HepG2 (cell line): ENCODE results near the gene COX4I2. TPM values are rescaled to one million over a fixed set of nuclear protein-coding genes. Genes with fewer than 3 reads are reported as not detected.
A peak's percentile ranks its signal among the peaks of the same experiment; 100 is the strongest.

Experiments
- ATAC-seq: fragments of 200-7000 bp; cut with Tn5 transposase; 3 replicates; pipeline ENCODE4 v1.9.1; 2020; ENCODE audit warnings: mild to moderate bottlenecking, moderate library complexity
- BruUV-seq: library from RNA; stranded (reverse); fragments of 400-500 nt; replicated peaks from 2 replicates; lab custom pipeline; 2021; lab: Mats Ljungman, UMichigan
- CTCF ChIA-PET: fragments of 300-600 bp; formaldehyde crosslinking; extraction: SDS; loops from one replicate; lab custom pipeline; 2021; ENCODE audit warnings: low total read pairs, inconsistent platforms, low intra/inter-chr PET ratio; lab: Yijun Ruan, JAX
- POLR2A ChIA-PET: fragments of 350-600 bp; sonication (Branson Sonifier 250); formaldehyde crosslinking; loops from one replicate; lab custom pipeline; 2020; ENCODE audit warnings: antibody characterized with exemption, inconsistent platforms; lab: Yijun Ruan, JAX
- DNase-seq: peaks from one replicate; pipeline ENCODE4 v3.0.0-alpha.2; 2015; ENCODE audit warnings: low spot score
- FAIRE-seq: peaks from 3 replicates; lab custom pipeline; 2011; peaks lifted over from hg19 to GRCh38; lab: Jason Lieb, UNC
- H2AFZ ChIP-seq: one replicate; pipeline ENCODE4 v1.6.1; 2011; ENCODE audit warnings: low read length, inconsistent platforms
- H3K27ac ChIP-seq: fragments of 300-600 bp; 3 replicates; pipeline ENCODE4 v1.8.0; 2011; ENCODE audit warnings: mixed run types, mild to moderate bottlenecking, mixed read lengths, low read length, inconsistent platforms; ENCODE audit not compliant: insufficient read depth; ENCODE audit errors: extremely low read length
- H3K27me3 ChIP-seq, 2 experiments: fragments of 200-600 bp in 1 of 2; 2 replicates in 1 of 2; 3 replicates in 1 of 2; pipeline versions ENCODE4 v1.6.0 to v1.8.0; 2011; ENCODE audit warnings: low read length in 2 of 2, mild to moderate bottlenecking in 2 of 2, moderate library complexity in 2 of 2, inconsistent platforms in 1 of 2; ENCODE audit not compliant: insufficient read depth in 2 of 2, control insufficient read depth in 1 of 2
- H3K36me3 ChIP-seq, 2 experiments: fragments of 200-600 bp in 1 of 2; replicated peaks in 1 of 2; 2 replicates in 1 of 2; 3 replicates in 1 of 2; pipeline versions ENCODE4 v1.5.1 to v1.8.0; 2011; ENCODE audit warnings: low read length in 2 of 2, inconsistent platforms in 1 of 2; ENCODE audit not compliant: insufficient read depth in 2 of 2, control insufficient read depth in 1 of 2
- H3K4me1 ChIP-seq: 2 replicates; pipeline ENCODE4 v1.5.1; 2012; ENCODE audit warnings: low read length, inconsistent platforms; ENCODE audit not compliant: insufficient read depth
- H3K4me2 ChIP-seq: 2 replicates; pipeline ENCODE4 v1.6.0; 2011; ENCODE audit warnings: low read depth, low read length, inconsistent platforms
- H3K4me3 ChIP-seq, 3 experiments: fragments of 200-600 bp in 1 of 3; sonication (generic), shearing (Covaris generic) in 1 of 3; replicated peaks in 1 of 3; 2 replicates each; pipeline ENCODE4 v1.5.1; 2011 to 2016; ENCODE audit warnings: low read length in 3 of 3, inconsistent platforms in 2 of 3, low read depth in 2 of 3, mild to moderate bottlenecking in 2 of 3, control low read depth in 1 of 3, mixed read lengths in 1 of 3; ENCODE audit not compliant: insufficient read depth in 1 of 3
- H3K79me2 ChIP-seq: one replicate; pipeline ENCODE4 v1.6.1; 2011; ENCODE audit warnings: low read length, inconsistent platforms; ENCODE audit not compliant: insufficient read depth
- H3K9ac ChIP-seq: 2 replicates; pipeline ENCODE4 v1.6.0; 2011; ENCODE audit warnings: mild to moderate bottlenecking, low read depth, low read length, inconsistent platforms; ENCODE audit not compliant: insufficient read depth
- H3K9me3 ChIP-seq: 2 replicates; pipeline ENCODE4 v1.5.1; 2012; ENCODE audit warnings: mild to moderate bottlenecking, low read length
- H4K20me1 ChIP-seq: 2 replicates; pipeline ENCODE4 v1.6.0; 2011; ENCODE audit warnings: inconsistent platforms, mild to moderate bottlenecking, low read length, moderate library complexity; ENCODE audit not compliant: insufficient read depth
- KDM1A ChIP-seq: IDR thresholded peaks from 2 replicates; pipeline ENCODE4 v1.6.1; 2016; ENCODE audit warnings: missing compliant biosample characterization
- KLF9 ChIP-seq: IDR thresholded peaks from 2 replicates; pipeline ENCODE4 v1.6.1; 2016; ENCODE audit warnings: low read depth
- POGZ ChIP-seq: sonication (generic); formaldehyde crosslinking; IDR thresholded peaks from 2 replicates; pipeline ENCODE4 v1.4.0; 2020; ENCODE audit warnings: mild to moderate bottlenecking, missing genetic modification reagents
- TEAD3 ChIP-seq: optimal IDR thresholded peaks from 2 replicates; pipeline ENCODE3; 2016; ENCODE audit warnings: borderline replicate concordance
- U2AF2 ChIP-seq: fragments of 200-400 bp; formaldehyde crosslinking; IDR thresholded peaks from 2 replicates; pipeline ENCODE4 v1.6.1; 2017; ENCODE audit warnings: low read depth, mild to moderate bottlenecking, low read length
- ZFX ChIP-seq: sonication (generic); formaldehyde crosslinking; IDR thresholded peaks from 2 replicates; pipeline ENCODE4 v1.4.0; 2020; ENCODE audit warnings: mild to moderate bottlenecking, low read depth, missing genetic modification reagents, moderate library complexity
- ZMAT3 ChIP-seq: sonication (generic); formaldehyde crosslinking; conservative IDR thresholded peaks from 2 replicates; pipeline ENCODE4 v1.7.0; 2021; ENCODE audit warnings: missing genetic modification reagents
- ZNF20 ChIP-seq: sonication (generic); formaldehyde crosslinking; IDR thresholded peaks from 2 replicates; pipeline ENCODE4 v1.4.0; 2020; ENCODE audit warnings: mild to moderate bottlenecking, moderate library complexity, missing genetic modification reagents
- ZNF225 ChIP-seq: sonication (generic); formaldehyde crosslinking; IDR thresholded peaks from 2 replicates; pipeline ENCODE4 v1.4.0; 2020; ENCODE audit warnings: mild to moderate bottlenecking, missing genetic modification reagents
- ZNF549 ChIP-seq: sonication (generic); formaldehyde crosslinking; IDR thresholded peaks from 2 replicates; pipeline ENCODE4 v1.5.0; 2020; ENCODE audit warnings: missing genetic modification reagents
- ZNF629 ChIP-seq: sonication (generic); formaldehyde crosslinking; conservative IDR thresholded peaks from 2 replicates; pipeline ENCODE4 v1.5.0; 2020; ENCODE audit warnings: missing genetic modification reagents
- ZNF7 ChIP-seq: IDR thresholded peaks from 2 replicates; pipeline ENCODE4 v1.6.1; 2016; ENCODE audit warnings: missing biosample characterization, missing genetic modification reagents
- WGBS: methylation state at CpG from one replicate; pipeline ENCODE4 v1.1.6; 2017; ENCODE audit warnings: low lambda C conversion rate; 5-methylcytosine and 5-hydroxymethylcytosine counted together
- in situ Hi-C: cut with HindIII; loops from 2 replicates; pipeline ENCODE4 v1.10.0; 2017; ENCODE audit warnings: low pct_unique_long_range_greater_than_20kb; ENCODE audit not compliant: extremely low pct_ligation_motif_present
- intact Hi-C: fragments of 100-400 bp; cut with micrococcal nuclease; formaldehyde crosslinking; loops from one replicate; pipeline ENCODE4 v1.10.0; 2022; ENCODE audit not compliant: unreplicated experiment
- polyA plus RNA-seq, 8 experiments: library from polyadenylated mRNA; depleted of rRNA in 3 of 8; stranded (reverse) in 7 of 8; unstranded in 1 of 8; fragments of >200 nt; fragmentation: Illumina TruSeq in 4 of 8; extraction: Trizol in 4 of 8; gene quantifications; 2 replicates each; pipeline versions ENCODE4 v1.2.1 to v1.2.3, GENCODE V29; 2011 to 2016; ENCODE audit warnings: low read depth in 4 of 8, missing spikeins in 1 of 8, mixed read lengths in 1 of 8; ENCODE audit not compliant: insufficient read depth in 1 of 8
- total RNA-seq, 5 experiments: library from RNA; depleted of rRNA; stranded (reverse); fragments of >200 nt; fragmentation: Illumina TruSeq; extraction: Trizol; gene quantifications; 2 replicates each; pipeline ENCODE4 v1.2.3, GENCODE V29; 2016; ENCODE audit warnings: low read depth in 1 of 5
- TF ChIP-seq, protein P1 (sequence below), 2 experiments: sonication (generic) in 1 of 2; formaldehyde crosslinking in 1 of 2; IDR thresholded peaks; 2 replicates each; pipeline versions ENCODE4 v1.5.1 to v1.6.1; 2011 to 2020; ENCODE audit warnings: borderline replicate concordance in 1 of 2, low read depth in 1 of 2, low read length in 1 of 2, mild to moderate bottlenecking in 1 of 2, missing genetic modification reagents in 1 of 2, moderate library complexity in 1 of 2
- TF ChIP-seq, protein P2 (sequence below): sonication (generic); formaldehyde crosslinking; IDR thresholded peaks from 2 replicates; pipeline ENCODE4 v1.5.0; 2020; ENCODE audit warnings: missing genetic modification reagents
- TF ChIP-seq, protein P3 (sequence below): IDR thresholded peaks from 2 replicates; pipeline ENCODE4 v1.6.1; 2016; ENCODE audit warnings: low read depth
- TF ChIP-seq, protein P4 (sequence below): sonication (generic); formaldehyde crosslinking; IDR thresholded peaks from 2 replicates; pipeline ENCODE4 v1.4.0; 2020; ENCODE audit warnings: missing genetic modification reagents, borderline replicate concordance

COX4I2 gene
- total and polyA plus RNA-seq, 2 of the 13 experiments (the other 11 are each of a cell fraction or from before 2014, with no cell fraction given), result 1.1 TPM; not detected in 1

DNA sequence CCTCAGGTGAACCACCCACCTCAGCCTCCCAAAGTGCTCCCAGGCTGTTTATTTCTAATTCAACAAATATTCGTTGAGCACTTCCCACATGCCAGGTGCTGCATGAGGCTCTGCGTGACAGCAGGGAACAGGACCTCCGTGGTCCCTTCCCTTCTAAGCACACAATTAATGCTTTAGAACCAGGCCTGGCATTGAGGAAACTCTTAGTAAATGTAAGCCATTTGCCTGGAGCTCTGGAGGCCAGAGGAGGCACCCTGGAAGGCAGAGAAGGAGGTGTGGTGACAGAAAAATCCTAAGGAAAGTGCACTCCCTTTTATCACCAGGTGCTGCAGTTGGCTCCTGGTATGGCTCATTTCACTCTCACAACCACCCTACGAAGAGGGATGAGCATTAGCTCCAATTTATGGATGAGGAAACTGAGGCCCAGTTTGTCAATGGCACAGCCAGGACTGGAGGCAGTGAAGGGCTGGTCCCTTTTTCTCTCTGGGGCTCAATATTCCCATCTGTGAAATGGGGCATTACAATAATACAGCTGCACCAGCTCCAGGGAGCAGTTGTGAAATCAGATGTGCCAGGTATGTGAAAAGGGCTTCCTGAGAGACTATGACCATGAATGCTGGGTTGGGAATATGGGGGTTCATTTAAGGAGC, 40.8 kb upstream of the COX4I2 start:
- Histone ChIP-seq H3K36me3 (no peaks in the 10 kb centered on the region), H3K79me2 (peaks cover 17% of the 10 kb centered on the region), H3K9me3 (no peaks in the 10 kb centered on the region), H3K9ac (peak overlapping the region; percentile 35; the same call in 1 of the 2 replicates), H2AFZ (no peak overlapping the region), H4K20me1 (no peaks in the 10 kb centered on the region), H3K27ac (peak overlapping the region; percentile 90), H3K4me3 (no peak overlapping the region), H3K27me3 (no peaks in the 10 kb centered on the region; a peak in 1 of 5 replicates), H3K4me1 (peaks cover 53% of the 10 kb centered on the region), H3K4me2 (no peak overlapping the region)
- whole genome bisulfite sequencing, result 75% methylated on average over 4 of the region's 4 CpGs
- FAIRE-seq (no peak), ATAC-seq (no peak), DNase-seq (no peak)
- POLR2A ChIA-PET, result interaction anchor here (1.2 to 4.2 kb wide), 7 partner anchors 9 to 27 kb away, joined by 3 to 183 read pairs (median 7); partner anchors contain the start of gene ID1
- intact Hi-C loops (loop anchor here (1.0 kb wide), 1 partner anchor 7 kb away; no protein-coding TSS in a partner anchor), in situ Hi-C loops (no loop called here)
- CTCF ChIA-PET, result no interaction called here
- no TSS peak for BruUV-seq
- TF ChIP-seq, protein P1, sequence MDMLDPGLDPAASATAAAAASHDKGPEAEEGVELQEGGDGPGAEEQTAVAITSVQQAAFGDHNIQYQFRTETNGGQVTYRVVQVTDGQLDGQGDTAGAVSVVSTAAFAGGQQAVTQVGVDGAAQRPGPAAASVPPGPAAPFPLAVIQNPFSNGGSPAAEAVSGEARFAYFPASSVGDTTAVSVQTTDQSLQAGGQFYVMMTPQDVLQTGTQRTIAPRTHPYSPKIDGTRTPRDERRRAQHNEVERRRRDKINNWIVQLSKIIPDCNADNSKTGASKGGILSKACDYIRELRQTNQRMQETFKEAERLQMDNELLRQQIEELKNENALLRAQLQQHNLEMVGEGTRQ (IDR thresholded peaks at IDR 0.05; ENCODE audit: low read depth, low read length), result no peak
- TF ChIP-seq, protein P1 (CRISPR knock-in tag; IDR thresholded peaks at IDR 0.05; ENCODE audit: borderline replicate concordance), result no peak
- TF ChIP-seq TEAD3 (CRISPR knock-in tag), result no peak
- peak; percentile 100 for TF ChIP-seq ZNF629 (CRISPR knock-in tag)
- TF ChIP-seq ZNF7, result no peak
- 0 out of 2 replicates have a peak, but pooled peaks have one; percentile 29 for TF ChIP-seq ZFX (CRISPR knock-in tag)
- TF ChIP-seq, protein P2, sequence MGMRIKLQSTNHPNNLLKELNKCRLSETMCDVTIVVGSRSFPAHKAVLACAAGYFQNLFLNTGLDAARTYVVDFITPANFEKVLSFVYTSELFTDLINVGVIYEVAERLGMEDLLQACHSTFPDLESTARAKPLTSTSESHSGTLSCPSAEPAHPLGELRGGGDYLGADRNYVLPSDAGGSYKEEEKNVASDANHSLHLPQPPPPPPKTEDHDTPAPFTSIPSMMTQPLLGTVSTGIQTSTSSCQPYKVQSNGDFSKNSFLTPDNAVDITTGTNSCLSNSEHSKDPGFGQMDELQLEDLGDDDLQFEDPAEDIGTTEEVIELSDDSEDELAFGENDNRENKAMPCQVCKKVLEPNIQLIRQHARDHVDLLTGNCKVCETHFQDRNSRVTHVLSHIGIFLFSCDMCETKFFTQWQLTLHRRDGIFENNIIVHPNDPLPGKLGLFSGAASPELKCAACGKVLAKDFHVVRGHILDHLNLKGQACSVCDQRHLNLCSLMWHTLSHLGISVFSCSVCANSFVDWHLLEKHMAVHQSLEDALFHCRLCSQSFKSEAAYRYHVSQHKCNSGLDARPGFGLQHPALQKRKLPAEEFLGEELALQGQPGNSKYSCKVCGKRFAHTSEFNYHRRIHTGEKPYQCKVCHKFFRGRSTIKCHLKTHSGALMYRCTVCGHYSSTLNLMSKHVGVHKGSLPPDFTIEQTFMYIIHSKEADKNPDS, result no peak
- TF ChIP-seq ZMAT3, result no peak
- TF ChIP-seq, protein P3, sequence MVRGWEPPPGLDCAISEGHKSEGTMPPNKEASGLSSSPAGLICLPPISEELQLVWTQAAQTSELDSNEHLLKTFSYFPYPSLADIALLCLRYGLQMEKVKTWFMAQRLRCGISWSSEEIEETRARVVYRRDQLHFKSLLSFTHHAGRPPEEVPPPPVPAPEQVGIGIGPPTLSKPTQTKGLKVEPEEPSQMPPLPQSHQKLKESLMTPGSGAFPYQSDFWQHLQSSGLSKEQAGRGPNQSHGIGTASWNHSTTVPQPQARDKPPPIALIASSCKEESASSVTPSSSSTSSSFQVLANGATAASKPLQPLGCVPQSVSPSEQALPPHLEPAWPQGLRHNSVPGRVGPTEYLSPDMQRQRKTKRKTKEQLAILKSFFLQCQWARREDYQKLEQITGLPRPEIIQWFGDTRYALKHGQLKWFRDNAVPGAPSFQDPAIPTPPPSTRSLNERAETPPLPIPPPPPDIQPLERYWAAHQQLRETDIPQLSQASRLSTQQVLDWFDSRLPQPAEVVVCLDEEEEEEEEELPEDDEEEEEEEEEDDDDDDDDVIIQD, result no peak
- TF ChIP-seq POGZ, result 0 out of 2 replicates have a peak, but pooled peaks have one; percentile 18
- TF ChIP-seq, protein P4, sequence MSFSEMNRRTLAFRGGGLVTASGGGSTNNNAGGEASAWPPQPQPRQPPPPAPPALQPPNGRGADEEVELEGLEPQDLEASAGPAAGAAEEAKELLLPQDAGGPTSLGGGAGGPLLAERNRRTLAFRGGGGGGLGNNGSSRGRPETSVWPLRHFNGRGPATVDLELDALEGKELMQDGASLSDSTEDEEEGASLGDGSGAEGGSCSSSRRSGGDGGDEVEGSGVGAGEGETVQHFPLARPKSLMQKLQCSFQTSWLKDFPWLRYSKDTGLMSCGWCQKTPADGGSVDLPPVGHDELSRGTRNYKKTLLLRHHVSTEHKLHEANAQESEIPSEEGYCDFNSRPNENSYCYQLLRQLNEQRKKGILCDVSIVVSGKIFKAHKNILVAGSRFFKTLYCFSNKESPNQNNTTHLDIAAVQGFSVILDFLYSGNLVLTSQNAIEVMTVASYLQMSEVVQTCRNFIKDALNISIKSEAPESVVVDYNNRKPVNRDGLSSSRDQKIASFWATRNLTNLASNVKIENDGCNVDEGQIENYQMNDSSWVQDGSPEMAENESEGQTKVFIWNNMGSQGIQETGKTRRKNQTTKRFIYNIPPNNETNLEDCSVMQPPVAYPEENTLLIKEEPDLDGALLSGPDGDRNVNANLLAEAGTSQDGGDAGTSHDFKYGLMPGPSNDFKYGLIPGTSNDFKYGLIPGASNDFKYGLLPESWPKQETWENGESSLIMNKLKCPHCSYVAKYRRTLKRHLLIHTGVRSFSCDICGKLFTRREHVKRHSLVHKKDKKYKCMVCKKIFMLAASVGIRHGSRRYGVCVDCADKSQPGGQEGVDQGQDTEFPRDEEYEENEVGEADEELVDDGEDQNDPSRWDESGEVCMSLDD (CRISPR knock-in tag), result no peak
- no peak for TF ChIP-seq ZNF549 (CRISPR knock-in tag)
- TF ChIP-seq KDM1A (CRISPR knock-in tag), result peak; percentile 99
- no peak for TF ChIP-seq ZNF225 (CRISPR knock-in tag)
- 0 out of 2 replicates have a peak, but pooled peaks have one; percentile 35 for TF ChIP-seq ZNF20 (CRISPR knock-in tag)
- TF ChIP-seq U2AF2, result no peak
- no peak for TF ChIP-seq KLF9 (CRISPR knock-in tag)
